ENCODE data around the gene ATP10B.

DNA sequence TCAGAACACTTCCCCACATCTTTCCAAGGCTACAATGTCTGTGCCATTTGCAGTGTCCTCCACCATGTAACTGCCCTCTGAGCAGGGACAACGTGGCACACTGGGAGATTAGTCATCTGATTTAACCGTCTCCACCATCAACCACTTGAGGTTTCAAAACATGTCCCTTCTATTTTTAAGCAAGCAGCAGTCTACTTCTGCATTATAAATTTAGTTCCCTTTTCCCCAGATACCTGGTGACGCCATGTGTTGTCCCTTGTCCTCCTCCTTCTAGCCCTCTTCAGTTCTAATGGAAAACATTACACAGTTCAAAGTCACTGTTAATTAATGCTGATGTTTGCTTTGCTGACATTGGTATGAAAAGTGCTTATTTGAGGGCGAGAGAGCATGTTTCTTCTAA, 52.8 kb downstream of the ATP10B start:
- TF ChIP-seq ARNT (IDR thresholded peaks at IDR 0.05) = no peak
- TF ChIP-seq FOXA1 (IDR thresholded peaks at IDR 0.05) = no peak
- TF ChIP-seq FOXM1 (IDR thresholded peaks at IDR 0.05; ENCODE audit: borderline replicate concordance) = no peak
- TF ChIP-seq SP1 (IDR thresholded peaks at IDR 0.05) = no peak

Data from HEK293T (cell line).